DOHH2 (cell line): ENCODE measurements around the gene DYRK1B.

Source experiments
- H3F3A ChIP-seq: fragments of 200-600 bp; sonication (generic), shearing (Covaris generic); 2 replicates; pipeline ENCODE4 v1.6.0; 2016; ENCODE audit warnings: antibody characterized with exemption, mild to moderate bottlenecking; ENCODE audit not compliant: control insufficient read depth, insufficient read depth
- H3K27ac ChIP-seq: fragments of 200-600 bp; sonication (generic); 2 replicates; pipeline ENCODE4 v1.5.1; 2014; ENCODE audit warnings: low read depth, mild to moderate bottlenecking, low read length, moderate library complexity
- H3K27me3 ChIP-seq: fragments of 200-600 bp; sonication (generic); 2 replicates; pipeline ENCODE4 v1.6.1; 2014; ENCODE audit warnings: mild to moderate bottlenecking, low read length, mixed read lengths; ENCODE audit not compliant: control insufficient read depth
- H3K36me3 ChIP-seq: fragments of 200-600 bp; sonication (generic); 2 replicates; pipeline ENCODE4 v1.6.1; 2014; ENCODE audit warnings: mild to moderate bottlenecking, low read length, moderate library complexity, mixed read lengths; ENCODE audit not compliant: control insufficient read depth
- H3K4me1 ChIP-seq: fragments of 200-600 bp; sonication (generic); 2 replicates; pipeline ENCODE4 v1.6.1; 2014; ENCODE audit warnings: mild to moderate bottlenecking, low read length, mixed read lengths; ENCODE audit not compliant: control insufficient read depth
- H3K4me2 ChIP-seq: fragments of 200-600 bp; sonication (generic); 2 replicates; pipeline ENCODE4 v1.6.0; 2014; ENCODE audit warnings: mild to moderate bottlenecking, low read length, moderate library complexity
- H3K4me3 ChIP-seq: fragments of 200-600 bp; sonication (generic); 2 replicates; pipeline ENCODE4 v1.5.1; 2014; ENCODE audit warnings: mild to moderate bottlenecking, low read length, mixed read lengths
- H3K79me2 ChIP-seq: fragments of 200-600 bp; sonication (generic); 2 replicates; pipeline ENCODE4 v1.6.1; 2014; ENCODE audit warnings: mild to moderate bottlenecking, low read length, mixed read lengths; ENCODE audit not compliant: control insufficient read depth
- H3K9me2 ChIP-seq: fragments of 200-600 bp; sonication (generic); replicated peaks from 2 replicates; pipeline ENCODE4 v1.6.1; 2014; ENCODE audit warnings: mild to moderate bottlenecking, low read length, mixed read lengths; ENCODE audit not compliant: control insufficient read depth
- H3K9me3 ChIP-seq: fragments of 200-600 bp; sonication (generic); 2 replicates; pipeline ENCODE4 v1.6.1; 2014; ENCODE audit warnings: antibody characterized with exemption, low read length, mixed read lengths; ENCODE audit not compliant: control insufficient read depth, insufficient read depth
- H4K20me1 ChIP-seq: fragments of 200-600 bp; sonication (generic); 2 replicates; pipeline ENCODE4 v1.6.0; 2014; ENCODE audit warnings: low read depth, mild to moderate bottlenecking, antibody characterized with exemption, low read length, moderate library complexity; ENCODE audit not compliant: control insufficient read depth, insufficient read depth
- EZH2phosphoT487 ChIP-seq: fragments of 200-600 bp; sonication (generic); IDR thresholded peaks from 2 replicates; pipeline ENCODE4 v1.6.1; 2017; ENCODE audit warnings: borderline replicate concordance, mild to moderate bottlenecking, antibody characterized with exemption, low read length, moderate library complexity, mixed read lengths
- TF ChIP-seq, protein P1 (sequence below): fragments of 200-600 bp; sonication (generic); IDR thresholded peaks from one replicate; pipeline ENCODE4 v1.5.1; 2014; ENCODE audit warnings: antibody characterized with exemption, mild to moderate bottlenecking, low read depth, low read length; ENCODE audit not compliant: poor library complexity, severe bottlenecking

Gene DYRK1B

DNA sequence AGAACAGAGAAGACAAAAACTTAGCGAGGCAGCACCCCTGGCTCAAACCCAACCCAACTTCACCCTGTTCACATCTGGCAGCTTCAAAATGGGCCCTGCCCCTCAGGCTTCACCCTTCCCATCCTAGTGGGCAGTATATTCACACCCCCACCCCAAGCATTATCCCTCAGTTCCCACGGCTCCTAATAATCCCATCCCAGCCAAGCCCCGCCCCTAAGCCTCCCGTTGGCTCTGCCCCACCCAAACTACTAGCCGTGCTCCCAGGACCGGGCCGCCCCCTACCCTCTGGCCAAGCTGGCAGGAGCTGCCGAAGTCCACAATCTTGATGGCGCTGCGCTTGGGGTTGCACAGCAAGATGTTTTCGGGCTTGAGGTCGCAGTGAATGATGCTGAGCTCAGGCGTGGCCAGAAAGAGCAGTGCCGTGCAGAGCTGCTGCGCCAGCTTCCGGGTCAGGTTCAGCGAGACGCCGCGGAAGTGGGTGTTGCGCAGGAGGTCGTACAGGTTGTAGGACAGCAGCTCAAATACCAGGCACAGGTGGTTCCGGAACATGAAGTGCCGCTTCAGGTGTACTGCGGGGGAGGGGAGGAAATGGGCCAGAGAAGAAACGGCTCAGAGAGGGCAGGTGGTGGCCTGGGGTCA is 5.8 kb downstream of the DYRK1B start:
- Histone ChIP-seq H3K4me3 (no peak overlapping the region), H3K27ac (no peak overlapping the region), H4K20me1 (0 out of 2 replicates have a peak, but pooled peaks cover 9% of the 10 kb centered on the region), H3K4me1 (peaks cover 5% of the 10 kb centered on the region), H3K36me3 (peaks cover 89% of the 10 kb centered on the region), H3K9me3 (no peaks in the 10 kb centered on the region), H3F3A (no peaks in the 10 kb centered on the region), H3K9me2 (no peaks in the 10 kb centered on the region), H3K4me2 (no peak overlapping the region), H3K27me3 (no peaks in the 10 kb centered on the region), H3K79me2 (peaks cover 10% of the 10 kb centered on the region)
- TF ChIP-seq, protein P1, sequence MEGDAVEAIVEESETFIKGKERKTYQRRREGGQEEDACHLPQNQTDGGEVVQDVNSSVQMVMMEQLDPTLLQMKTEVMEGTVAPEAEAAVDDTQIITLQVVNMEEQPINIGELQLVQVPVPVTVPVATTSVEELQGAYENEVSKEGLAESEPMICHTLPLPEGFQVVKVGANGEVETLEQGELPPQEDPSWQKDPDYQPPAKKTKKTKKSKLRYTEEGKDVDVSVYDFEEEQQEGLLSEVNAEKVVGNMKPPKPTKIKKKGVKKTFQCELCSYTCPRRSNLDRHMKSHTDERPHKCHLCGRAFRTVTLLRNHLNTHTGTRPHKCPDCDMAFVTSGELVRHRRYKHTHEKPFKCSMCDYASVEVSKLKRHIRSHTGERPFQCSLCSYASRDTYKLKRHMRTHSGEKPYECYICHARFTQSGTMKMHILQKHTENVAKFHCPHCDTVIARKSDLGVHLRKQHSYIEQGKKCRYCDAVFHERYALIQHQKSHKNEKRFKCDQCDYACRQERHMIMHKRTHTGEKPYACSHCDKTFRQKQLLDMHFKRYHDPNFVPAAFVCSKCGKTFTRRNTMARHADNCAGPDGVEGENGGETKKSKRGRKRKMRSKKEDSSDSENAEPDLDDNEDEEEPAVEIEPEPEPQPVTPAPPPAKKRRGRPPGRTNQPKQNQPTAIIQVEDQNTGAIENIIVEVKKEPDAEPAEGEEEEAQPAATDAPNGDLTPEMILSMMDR: no peak
- no peak for TF ChIP-seq EZH2phosphoT487

GRCh38 chr19:39827216-39827615 is 6.7 kb downstream of the DYRK1B start:
- H3K36me3 ChIP-seq: peaks cover 82% of the 10 kb centered on the region
- H3K4me2 ChIP-seq: no peak overlapping the region
- no peaks in the 10 kb centered on the region for H3F3A ChIP-seq
- H3K27me3 ChIP-seq: no peaks in the 10 kb centered on the region
- H4K20me1 ChIP-seq: 0 out of 2 replicates have a peak, but pooled peaks cover under 1% of the 10 kb centered on the region
- H3K79me2 ChIP-seq: peaks cover 1% of the 10 kb centered on the region; the same call in 1 of the 2 replicates
- H3K9me2 ChIP-seq: no peaks in the 10 kb centered on the region
- no peaks in the 10 kb centered on the region for H3K9me3 ChIP-seq
- H3K27ac ChIP-seq: no peak overlapping the region
- no peaks in the 10 kb centered on the region; the same call in 1 of the 2 replicates for H3K4me1 ChIP-seq
- no peak overlapping the region for H3K4me3 ChIP-seq
- no peak for TF ChIP-seq EZH2phosphoT487
- TF ChIP-seq, protein P1: no peak

GRCh38 chr19:39826311-39826945 is 7.5 kb downstream of the DYRK1B start:
- H3K36me3 ChIP-seq: peaks cover 80% of the 10 kb centered on the region

More at GRCh38 chr19:39826311-39826945, 7.5 kb downstream of the DYRK1B start:
- Histone ChIP-seq H3K4me2 (no peak overlapping the region), H3K4me3 (no peak overlapping the region), H3K79me2 (no peaks in the 10 kb centered on the region), H3K9me2 (no peaks in the 10 kb centered on the region), H4K20me1 (no peaks in the 10 kb centered on the region), H3K9me3 (no peaks in the 10 kb centered on the region), H3K4me1 (no peaks in the 10 kb centered on the region; the same call in 1 of the 2 replicates), H3K27ac (no peak overlapping the region), H3K27me3 (no peaks in the 10 kb centered on the region), H3F3A (no peaks in the 10 kb centered on the region)
- TF ChIP-seq, protein P1: no peak
- TF ChIP-seq EZH2phosphoT487: no peak
